Uterus (tissue), 4 donors: ENCODE measurements around the gene SPIC. TPM values are rescaled to one million over a fixed set of nuclear protein-coding genes. Genes with fewer than 3 reads are reported as not detected.

Experiments used
- DNase-seq, 2 donors: peaks; one replicate each; pipeline ENCODE4 v3.0.0-alpha.2; 2019 to 2020
- H3K27ac ChIP-seq, 2 donors: fragments of 200-600 bp; sonication (generic); 1 replicate in 1 of 2; 2 replicates in 1 of 2; pipeline ENCODE4 v1.5.1; 2016 to 2018
- H3K27me3 ChIP-seq, 2 donors: fragments of 200-600 bp; sonication (generic); one replicate each; pipeline ENCODE4 v1.5.1; 2018 to 2019; ENCODE audit warnings: control low read depth in 1 of 2
- H3K36me3 ChIP-seq, 2 donors: fragments of 200-600 bp; sonication (generic); one replicate each; pipeline ENCODE4 v1.5.1; 2019; ENCODE audit warnings: control low read depth in 1 of 2
- H3K4me1 ChIP-seq, 2 donors: fragments of 200-600 bp; sonication (generic); one replicate each; pipeline ENCODE4 v1.5.1; 2018 to 2019; ENCODE audit warnings: control low read depth in 1 of 2
- H3K4me3 ChIP-seq, 2 donors: fragments of 200-600 bp; sonication (generic); 1 replicate in 1 of 2; 2 replicates in 1 of 2; pipeline ENCODE4 v1.5.1; 2018 to 2019; ENCODE audit warnings: mild to moderate bottlenecking in 1 of 2
- H3K9me3 ChIP-seq, 2 donors: fragments of 200-600 bp; sonication (generic); one replicate each; pipeline ENCODE4 v1.5.1; 2019; ENCODE audit warnings: control low read depth in 1 of 2
- POLR2A ChIP-seq, 2 donors: fragments of 450-650 bp; IDR thresholded peaks; one replicate each; pipeline ENCODE4 v1.6.1; 2016; ENCODE audit warnings: antibody characterized with exemption in 2 of 2, mild to moderate bottlenecking in 1 of 2, moderate library complexity in 1 of 2
- intact Hi-C: fragments of 100-400 bp; cut with DNase I; formaldehyde crosslinking; loops from one replicate; pipeline ENCODE4 v1.15.1; 2023; ENCODE audit warnings: low total_unique reads
- total RNA-seq, 4 donors: library from RNA; depleted of rRNA in 3 of 4; stranded (reverse); fragments of >200 nt in 3 of 4; gene quantifications; one replicate each; pipeline versions ENCODE4 v1.1.0 to v1.2.4, GENCODE V29; 2014 to 2023
- TF ChIP-seq, protein P1 (sequence below), 4 experiments: fragments of 200-600 bp in 2 of 4; fragments of 450-650 bp in 2 of 4; sonication (generic) in 2 of 4; IDR thresholded peaks; one replicate each; pipeline ENCODE4 v1.5.1; 2016 to 2019; ENCODE audit warnings: antibody characterized with exemption in 4 of 4, mild to moderate bottlenecking in 2 of 4, moderate library complexity in 1 of 4
- donor health status: DM: yes; HTN: yes; CAD: no.

The SPIC gene
- total RNA-seq, 4 donors from 2014 or later, result not detected

DNA sequence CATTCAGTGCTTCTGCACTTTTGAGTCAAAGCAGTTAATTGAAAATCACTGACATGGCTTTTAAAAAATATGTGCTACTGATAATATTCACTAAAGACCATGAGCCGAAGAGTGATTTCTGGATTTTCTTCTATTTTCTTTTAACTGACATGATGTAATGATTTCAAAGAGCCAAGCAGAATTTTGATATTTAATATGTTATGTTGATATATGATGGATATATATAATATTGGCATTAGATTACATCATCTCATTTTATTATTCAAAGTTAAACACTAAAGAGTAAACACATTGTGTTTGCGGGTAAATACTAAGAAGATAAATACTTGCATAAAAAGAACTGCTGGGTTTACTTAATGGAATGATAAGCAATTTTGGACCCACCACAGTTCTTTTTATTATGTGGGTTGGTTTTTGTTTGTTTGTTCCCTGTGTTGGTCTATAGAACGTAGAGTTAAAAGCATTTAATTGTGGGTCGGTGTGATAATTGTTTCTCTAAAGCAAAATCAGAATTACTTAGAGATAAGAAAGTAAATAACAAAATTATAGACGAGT, 692 bp downstream of the SPIC start:
- Histone ChIP-seq H3K4me1 (no peaks in the 10 kb centered on the region), H3K36me3 (no peaks in the 10 kb centered on the region), H3K27ac (no peak overlapping the region), H3K27me3 (no peaks in the 10 kb centered on the region), H3K9me3 (no peaks in the 10 kb centered on the region), H3K4me3 (no peak overlapping the region)
- no peak for DNase-seq
- intact Hi-C loops, result no loop called here
- no peak for TF ChIP-seq POLR2A (IDR thresholded peaks at IDR 0.05)
- TF ChIP-seq, protein P1, sequence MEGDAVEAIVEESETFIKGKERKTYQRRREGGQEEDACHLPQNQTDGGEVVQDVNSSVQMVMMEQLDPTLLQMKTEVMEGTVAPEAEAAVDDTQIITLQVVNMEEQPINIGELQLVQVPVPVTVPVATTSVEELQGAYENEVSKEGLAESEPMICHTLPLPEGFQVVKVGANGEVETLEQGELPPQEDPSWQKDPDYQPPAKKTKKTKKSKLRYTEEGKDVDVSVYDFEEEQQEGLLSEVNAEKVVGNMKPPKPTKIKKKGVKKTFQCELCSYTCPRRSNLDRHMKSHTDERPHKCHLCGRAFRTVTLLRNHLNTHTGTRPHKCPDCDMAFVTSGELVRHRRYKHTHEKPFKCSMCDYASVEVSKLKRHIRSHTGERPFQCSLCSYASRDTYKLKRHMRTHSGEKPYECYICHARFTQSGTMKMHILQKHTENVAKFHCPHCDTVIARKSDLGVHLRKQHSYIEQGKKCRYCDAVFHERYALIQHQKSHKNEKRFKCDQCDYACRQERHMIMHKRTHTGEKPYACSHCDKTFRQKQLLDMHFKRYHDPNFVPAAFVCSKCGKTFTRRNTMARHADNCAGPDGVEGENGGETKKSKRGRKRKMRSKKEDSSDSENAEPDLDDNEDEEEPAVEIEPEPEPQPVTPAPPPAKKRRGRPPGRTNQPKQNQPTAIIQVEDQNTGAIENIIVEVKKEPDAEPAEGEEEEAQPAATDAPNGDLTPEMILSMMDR (IDR thresholded peaks at IDR 0.05), result no peak

DNA sequence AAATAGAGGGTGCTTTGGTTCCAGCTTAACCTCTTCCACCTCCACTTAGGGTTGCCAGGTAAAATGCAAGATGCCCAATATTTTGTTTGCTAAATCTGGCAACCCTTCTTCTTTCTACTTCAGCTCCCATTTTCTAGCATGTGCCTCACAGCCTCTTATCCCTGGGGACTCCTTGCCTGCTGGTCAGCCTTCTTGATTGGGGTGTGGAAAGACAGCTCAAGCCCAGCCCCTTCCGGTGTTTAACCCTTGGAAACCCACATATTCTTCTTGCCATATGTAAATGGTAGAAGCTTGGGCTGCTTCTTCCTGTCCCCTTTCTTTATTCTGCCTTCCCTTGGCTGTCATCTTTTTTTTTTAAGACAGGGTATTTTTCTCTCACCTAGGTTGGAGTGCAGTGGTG, 5.7 kb downstream of the SPIC start:
- Histone ChIP-seq H3K4me1 (no peaks in the 10 kb centered on the region), H3K4me3 (no peak overlapping the region), H3K27me3 (no peaks in the 10 kb centered on the region), H3K27ac (no peak overlapping the region), H3K36me3 (no peaks in the 10 kb centered on the region), H3K9me3 (no peaks in the 10 kb centered on the region)
- no peak for DNase-seq
- intact Hi-C loops, result no loop called here
- TF ChIP-seq POLR2A (IDR thresholded peaks at IDR 0.05), result no peak
- TF ChIP-seq, protein P1 (IDR thresholded peaks at IDR 0.05), result no peak

DNA sequence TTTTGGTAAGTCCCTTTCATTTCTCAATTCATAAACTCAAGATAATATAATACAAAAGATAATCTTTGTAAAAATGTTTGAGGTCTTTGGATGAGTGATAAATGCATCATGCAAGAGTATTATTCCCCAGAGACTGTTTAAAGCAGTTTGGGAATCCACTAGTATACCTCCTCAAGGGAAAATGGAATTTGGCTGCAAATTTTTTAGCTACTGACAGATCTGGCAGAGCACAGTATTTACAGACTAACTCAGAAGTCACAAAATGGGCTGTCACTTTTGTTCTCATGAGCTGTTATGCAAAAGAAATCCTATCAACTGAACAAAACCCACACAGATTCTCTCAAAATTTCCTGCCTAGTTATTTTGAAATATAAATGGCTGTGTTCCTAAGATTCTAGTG, 9.9 kb downstream of the SPIC start:
- no peaks in the 10 kb centered on the region for H3K27me3 ChIP-seq
- H3K9me3 ChIP-seq, result no peaks in the 10 kb centered on the region
- no peak overlapping the region for H3K4me3 ChIP-seq
- intact Hi-C loops, result no loop called here
- TF ChIP-seq, protein P1 (IDR thresholded peaks at IDR 0.05), result no peak
- no peak for TF ChIP-seq POLR2A (IDR thresholded peaks at IDR 0.05)
- H3K4me1 ChIP-seq, result no peaks in the 10 kb centered on the region
- no peaks in the 10 kb centered on the region for H3K36me3 ChIP-seq
- DNase-seq, result no peak
- no peak overlapping the region for H3K27ac ChIP-seq

DNA sequence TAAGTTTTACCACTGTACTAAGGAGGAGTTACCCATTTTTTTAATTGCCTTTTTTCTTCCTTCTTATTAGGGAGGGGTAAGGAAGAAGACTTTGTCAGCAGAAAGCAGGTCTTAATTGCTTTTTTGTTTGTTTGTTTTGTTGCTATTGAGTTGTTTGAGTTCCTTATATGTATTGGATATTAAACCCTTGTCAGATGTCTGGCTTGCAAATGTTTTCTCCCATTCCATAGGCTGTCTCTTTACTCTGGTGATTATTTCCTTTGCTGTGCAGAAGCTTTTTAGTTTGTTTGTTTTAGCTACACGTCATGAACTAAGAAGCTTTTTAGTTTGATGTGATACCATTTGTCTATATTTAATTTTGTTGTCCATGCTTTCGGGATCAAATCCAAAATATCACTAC, 13.3 kb downstream of the SPIC start:
- DNase-seq, result no peak
- no peak overlapping the region for H3K4me3 ChIP-seq
- no peak overlapping the region for H3K27ac ChIP-seq
- no peaks in the 10 kb centered on the region for H3K36me3 ChIP-seq
- H3K4me1 ChIP-seq, result no peaks in the 10 kb centered on the region
- intact Hi-C loops, result no loop called here
- no peaks in the 10 kb centered on the region for H3K9me3 ChIP-seq
- TF ChIP-seq POLR2A (IDR thresholded peaks at IDR 0.05), result no peak
- TF ChIP-seq, protein P1 (IDR thresholded peaks at IDR 0.05), result no peak
- H3K27me3 ChIP-seq, result no peaks in the 10 kb centered on the region

DNA sequence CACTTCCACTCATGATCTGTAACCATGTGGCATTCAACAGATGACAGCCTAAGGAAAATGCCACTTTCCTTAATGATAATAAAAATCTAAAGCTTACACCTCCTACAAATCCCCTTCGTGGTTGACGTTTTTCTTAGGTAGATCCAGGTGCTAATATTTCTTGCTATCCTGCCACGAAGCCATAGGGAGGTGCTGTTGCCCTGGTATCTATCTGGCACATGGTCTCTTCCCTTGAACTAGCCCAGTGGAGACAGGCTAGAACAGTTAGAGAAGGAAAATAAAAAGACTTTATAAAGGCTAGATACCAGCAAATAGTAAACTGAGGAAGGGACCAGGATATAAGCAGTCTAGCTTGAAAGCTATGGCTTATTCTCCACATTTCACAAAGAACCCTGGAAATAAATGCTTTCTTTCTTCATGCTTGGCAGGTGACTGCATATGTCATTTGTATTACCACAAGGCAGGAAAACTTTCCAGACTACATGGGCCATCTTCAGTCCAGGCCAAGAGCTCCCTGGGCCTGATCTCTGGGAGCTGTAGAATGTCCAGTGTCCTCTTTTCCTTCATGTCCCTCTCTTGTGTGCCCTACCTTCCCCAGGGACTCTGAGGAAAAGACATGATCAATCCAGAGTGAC, 15.3 kb downstream of the SPIC start:
- Histone ChIP-seq H3K27me3 (no peaks in the 10 kb centered on the region), H3K4me1 (no peaks in the 10 kb centered on the region), H3K4me3 (no peak overlapping the region), H3K9me3 (no peaks in the 10 kb centered on the region), H3K27ac (no peak overlapping the region), H3K36me3 (no peaks in the 10 kb centered on the region)
- DNase-seq, result no peak
- TF ChIP-seq, protein P1 (IDR thresholded peaks at IDR 0.05), result peak in 1 of 4 experiments; percentile 10
- TF ChIP-seq POLR2A (IDR thresholded peaks at IDR 0.05), result no peak
- intact Hi-C loops, result no loop called here
